T1000 (cell line): ENCODE results near the gene ZNRF1.

Experiments used
- DNase-seq: peaks from one replicate; lab custom pipeline; 2025; ENCODE audit warnings: mixed read lengths; lab: John Stamatoyannopoulos, UW

Gene ZNRF1

DNA sequence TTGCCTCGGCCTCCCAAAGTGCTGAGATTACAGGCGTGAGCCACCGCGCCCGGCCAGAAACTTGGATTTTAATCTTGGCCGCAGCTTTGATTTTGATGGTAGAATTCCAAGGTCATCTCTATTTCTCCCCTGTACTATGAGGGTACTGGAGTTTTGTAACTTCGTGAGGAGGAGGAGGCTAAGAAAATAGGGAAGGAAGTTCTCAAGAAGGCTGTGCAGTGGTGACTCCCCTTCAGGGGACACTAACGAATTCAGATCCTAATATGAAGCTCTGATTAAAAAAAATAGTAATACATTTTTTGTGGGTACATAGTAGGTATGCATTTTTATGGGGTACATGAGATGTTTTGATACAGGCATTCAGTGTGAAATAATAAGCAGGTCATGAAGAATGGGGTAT, 61.9 kb downstream of the ZNRF1 start:
- no peak for DNase-seq

DNA sequence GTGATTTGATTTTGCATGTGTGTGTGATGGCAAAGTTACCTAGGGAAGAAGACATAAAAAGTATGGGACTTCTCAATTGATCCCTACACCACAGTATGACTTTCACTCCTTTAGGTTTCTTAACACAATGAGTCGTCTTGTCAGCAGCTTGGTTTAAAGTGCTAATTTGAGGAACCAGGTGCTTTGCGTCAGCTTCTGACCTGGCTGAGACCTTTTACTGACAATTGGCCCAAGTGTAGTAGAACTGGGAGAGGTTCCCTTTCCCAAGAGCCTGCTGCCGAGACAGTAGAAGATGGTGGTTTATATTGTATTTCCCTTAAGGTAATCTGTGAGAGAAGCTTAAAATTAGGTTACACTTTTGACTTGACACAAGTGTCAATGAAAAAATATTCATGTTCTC, 62.8 kb downstream of the ZNRF1 start:
- DNase-seq = no peak

- no peak for DNase-seq
These were observed 63.5 kb downstream of the ZNRF1 start for GRCh38 chr16:75062135-75062975.

- DNase-seq = no peak
These were observed 64.1 kb downstream of the ZNRF1 start for GRCh38 chr16:75062976-75063346.

DNA sequence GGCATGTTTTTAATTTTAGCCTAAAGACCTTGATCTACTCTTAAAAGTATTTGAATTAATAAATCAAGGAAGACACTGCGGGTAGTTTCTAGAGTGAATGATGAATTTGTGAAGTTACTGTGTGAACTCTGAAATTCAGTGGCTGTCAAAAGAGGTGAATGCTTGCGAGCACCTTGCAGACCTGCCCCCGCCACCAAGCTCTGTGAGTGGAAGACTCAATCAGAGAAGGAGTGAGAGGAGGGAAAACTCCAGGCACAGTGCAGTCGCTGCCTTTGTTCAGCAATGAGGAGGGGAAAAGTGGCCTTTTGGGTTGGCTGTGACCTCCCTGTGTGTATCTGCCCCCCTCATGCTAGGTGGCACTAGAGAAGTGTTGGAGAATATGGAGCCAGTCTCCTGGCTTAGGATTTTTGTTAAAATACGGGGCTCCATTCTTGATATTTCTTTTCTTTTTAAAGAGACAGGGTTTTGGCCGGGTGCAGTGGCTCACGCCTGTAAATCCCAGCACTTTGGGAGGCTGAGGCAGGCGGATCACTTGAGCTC, 64.8 kb downstream of the ZNRF1 start:
- no peak for DNase-seq

GRCh38 chr16:75064403-75065148, 65.8 kb downstream of the ZNRF1 start:
- no peak for DNase-seq

- no peak for DNase-seq
These were observed 66.3 kb downstream of the ZNRF1 start for GRCh38 chr16:75065149-75065505.

DNA sequence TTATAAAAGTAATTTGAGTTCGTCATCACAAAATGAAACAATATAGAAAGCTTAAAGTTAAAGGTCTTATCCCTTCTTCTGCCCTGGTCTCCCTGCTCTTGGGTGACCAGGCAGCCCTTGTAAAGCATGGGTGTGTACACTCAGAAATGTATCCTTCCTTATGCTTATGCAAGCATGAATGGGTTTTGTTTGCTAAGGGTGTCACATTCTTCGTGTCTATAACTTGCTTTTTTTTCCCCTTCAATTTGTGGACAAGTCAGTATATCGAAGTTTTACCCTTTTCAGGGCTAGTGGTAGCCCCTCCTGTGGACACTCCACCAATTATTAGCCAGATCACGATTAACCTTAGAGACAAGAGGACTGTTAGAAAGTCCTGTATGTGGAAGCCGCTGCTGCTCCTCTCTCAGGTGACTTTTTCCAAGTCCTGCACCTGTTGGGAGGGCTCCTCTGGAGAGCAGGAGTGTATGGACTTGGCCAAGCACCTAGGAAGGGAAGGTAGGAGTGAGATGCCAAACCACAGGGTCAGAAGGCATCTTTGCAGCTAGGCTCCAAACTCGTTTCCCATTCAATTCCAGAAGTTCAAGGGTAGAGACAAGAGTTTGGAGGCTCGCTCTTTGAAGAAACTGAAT, 66.8 kb downstream of the ZNRF1 start:
- no peak for DNase-seq

DNA sequence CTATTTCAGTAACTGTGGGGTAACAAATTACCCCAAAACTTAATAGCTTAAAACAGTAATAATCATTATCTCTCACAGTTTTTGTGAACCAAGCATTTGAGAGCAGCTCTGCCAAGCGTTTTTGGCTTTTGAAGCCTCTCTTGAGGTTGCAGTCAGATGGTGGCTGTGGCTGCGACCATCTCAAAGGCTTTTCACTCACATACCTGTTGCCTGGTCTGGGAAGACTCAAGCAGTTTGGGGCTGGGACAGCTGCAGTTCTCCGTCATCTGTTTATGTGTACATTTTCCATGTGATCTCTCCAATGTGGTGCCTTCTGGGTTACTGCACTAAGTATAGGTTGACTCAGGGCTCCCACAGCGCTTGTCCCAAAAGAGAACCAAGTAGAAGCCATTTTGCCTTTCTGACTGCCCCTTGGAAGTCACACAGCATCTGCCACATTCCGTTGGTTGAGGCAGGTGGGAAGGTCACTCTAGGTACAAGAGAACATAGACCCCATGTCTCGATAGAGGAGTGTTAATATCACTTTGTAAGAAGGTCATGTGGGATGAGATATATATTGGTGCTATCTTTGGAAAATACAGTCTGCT, 68.1 kb downstream of the ZNRF1 start:
- no peak for DNase-seq

DNA sequence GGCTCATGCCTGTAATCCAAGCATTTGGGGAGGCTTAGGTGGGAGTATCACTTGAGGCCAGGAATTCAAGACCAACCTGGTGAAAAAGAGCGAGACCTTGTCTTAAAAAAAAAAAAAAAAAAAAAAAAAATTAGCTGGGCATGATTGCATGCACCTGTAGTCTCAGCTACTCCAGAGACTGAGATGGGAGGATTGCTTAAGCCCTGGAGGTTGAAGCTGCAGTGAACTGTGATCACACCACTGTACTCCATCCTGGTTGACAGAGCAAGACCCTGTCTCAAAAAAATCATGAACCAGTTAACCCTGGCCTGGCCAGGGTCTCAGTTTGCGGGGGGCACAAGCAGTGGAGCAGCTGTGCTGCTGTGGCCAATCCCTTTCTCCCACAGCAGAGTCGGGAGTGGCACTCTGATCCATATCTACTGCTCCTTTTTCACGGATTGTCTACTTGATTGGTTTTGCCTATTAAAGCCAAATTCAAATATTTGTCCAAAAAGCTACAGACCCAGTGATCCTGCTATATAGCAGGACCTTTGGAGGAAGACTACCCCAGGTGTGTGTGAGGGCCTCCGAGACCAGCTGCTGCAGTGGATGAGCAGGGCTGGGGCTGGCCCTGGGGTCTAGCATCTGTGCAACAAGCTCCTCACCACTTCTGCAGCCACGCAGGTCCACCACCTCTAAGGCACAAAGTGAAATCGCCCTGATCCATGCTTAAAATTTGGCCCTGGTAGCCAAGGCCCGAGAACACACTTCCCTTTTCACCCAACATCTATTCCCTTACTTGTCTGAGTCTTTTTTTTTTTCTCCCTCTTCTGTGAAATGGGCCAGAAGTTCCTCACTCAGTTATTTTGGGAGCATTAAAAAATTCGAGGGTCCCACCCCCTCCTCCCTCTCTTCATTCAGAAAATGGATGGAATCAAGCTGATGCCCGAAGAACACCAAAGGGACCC, 69.5 kb downstream of the ZNRF1 start:
- DNase-seq = no peak

DNA sequence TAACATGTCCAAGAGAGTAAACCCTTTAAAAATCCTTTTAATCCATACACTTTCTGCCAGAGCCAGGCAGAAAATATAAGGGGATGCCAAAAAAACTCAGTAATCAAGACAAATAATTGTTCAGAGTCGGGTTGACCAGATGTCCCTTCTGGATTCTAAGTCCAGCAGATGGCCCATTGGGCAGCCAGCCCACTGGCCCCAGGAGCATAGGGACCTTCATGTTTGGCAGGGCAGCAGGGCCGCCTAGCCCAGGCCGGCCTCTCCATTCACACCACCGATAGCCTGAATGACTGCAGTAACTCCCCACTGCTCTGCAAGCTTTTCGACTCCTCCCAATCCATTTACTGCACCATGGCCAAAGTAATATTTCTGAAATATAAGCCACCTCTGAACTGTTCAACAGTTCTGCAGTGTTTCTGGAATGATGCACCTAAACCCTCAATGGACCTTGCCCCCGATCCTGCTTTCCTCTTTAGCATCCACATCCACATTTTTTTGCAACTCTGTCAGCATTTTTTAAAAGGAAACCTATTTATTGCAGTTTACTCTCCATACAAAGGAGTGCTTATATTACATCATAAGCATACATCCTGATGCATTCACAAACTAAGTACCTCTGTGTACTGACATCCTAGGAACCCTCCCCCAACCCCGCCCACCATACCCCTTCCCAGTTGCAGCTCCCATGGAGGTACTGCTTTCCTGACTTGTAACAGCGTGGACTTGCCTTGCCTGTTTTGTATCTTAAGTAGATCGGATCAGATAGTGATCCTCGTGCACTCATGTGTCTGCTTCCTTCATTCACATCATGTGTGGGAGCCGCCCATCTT, 71.4 kb downstream of the ZNRF1 start:
- DNase-seq = no peak

- no peak for DNase-seq
These were observed 72.8 kb downstream of the ZNRF1 start for GRCh38 chr16:75071621-75072020.

GRCh38 chr16:75072239-75072947, 73.6 kb downstream of the ZNRF1 start:
- DNase-seq = no peak

- DNase-seq = no peak
These were observed 74.9 kb downstream of the ZNRF1 start for GRCh38 chr16:75073545-75074303.

DNA sequence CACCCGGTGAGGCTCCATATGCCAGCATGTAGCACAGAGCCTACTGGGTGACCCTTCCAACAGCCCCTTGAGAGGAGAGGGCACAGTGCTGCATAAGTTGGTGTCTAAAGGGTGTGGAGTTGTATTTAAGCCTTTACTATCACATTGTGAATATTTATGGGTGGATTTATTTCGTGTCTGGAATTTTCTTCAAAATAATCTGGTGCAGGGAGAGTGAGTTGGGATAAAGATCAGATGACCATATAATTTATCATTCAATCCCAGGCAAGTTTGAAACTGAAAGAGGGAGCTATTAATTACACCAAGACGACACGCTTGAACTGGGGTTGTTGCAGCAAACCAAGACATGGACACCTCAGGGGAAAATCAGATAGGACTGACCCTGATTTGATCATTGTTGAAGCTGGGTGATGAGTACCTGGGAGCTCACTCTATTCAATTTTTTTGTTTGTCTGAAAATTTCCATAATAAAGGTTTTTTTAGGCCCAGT, 75.5 kb downstream of the ZNRF1 start:
- DNase-seq = no peak

- no peak for DNase-seq
These were observed 76.3 kb downstream of the ZNRF1 start for GRCh38 chr16:75074920-75075687.

DNA sequence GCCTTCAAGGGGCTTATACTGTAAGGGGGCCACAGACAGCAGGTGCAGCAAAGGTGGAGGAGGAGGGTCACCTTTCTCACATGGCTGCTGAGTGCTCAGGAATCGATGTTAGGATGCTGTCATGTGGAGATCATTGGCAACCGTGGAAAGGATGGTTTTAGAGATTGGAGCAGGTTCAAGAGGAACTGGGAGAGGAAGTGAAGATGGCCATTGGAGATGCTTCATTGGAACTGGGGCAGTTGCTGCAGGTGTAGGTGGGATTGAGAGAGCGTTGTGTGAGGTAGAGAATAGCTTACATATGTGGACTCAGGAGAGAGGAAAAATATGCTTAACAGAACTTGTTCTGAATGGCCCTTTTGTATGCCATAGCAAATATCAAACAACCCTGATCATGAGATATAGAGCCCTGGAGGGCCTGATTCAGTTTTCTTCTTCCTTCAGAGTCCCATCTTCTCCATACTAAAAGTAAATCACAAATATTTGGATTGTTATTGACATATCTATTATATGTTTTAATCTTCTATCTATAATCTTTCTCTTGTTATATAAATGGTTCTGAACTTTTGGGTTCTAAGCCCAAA, 77.0 kb downstream of the ZNRF1 start:
- DNase-seq = no peak

- DNase-seq = no peak
These were observed 80.1 kb downstream of the ZNRF1 start for GRCh38 chr16:75078886-75079285.
